OCI-M2 (cell line): ENCODE measurements around the gene FTCD.

Source experiments
- DNase-seq: peaks from one replicate; lab custom pipeline; 2025; ENCODE audit not compliant: unreplicated experiment; lab: John Stamatoyannopoulos, UW

The FTCD gene

GRCh38 chr21:46094401-46095082 lies 60.8 kb downstream of the FTCD start:
- no peak for DNase-seq

GRCh38 chr21:46093668-46094400 lies 61.5 kb downstream of the FTCD start:
- no peak for DNase-seq

- no peak for DNase-seq
Measured at GRCh38 chr21:46092811-46093667, 62.3 kb downstream of the FTCD start.

- no peak for DNase-seq
Measured at GRCh38 chr21:46092026-46092764, 63.2 kb downstream of the FTCD start.

GRCh38 chr21:46091631-46092025 lies 63.8 kb downstream of the FTCD start:
- no peak for DNase-seq

GRCh38 chr21:46091118-46091517 lies 64.3 kb downstream of the FTCD start:
- DNase-seq, result no peak

- DNase-seq, result no peak
Measured at GRCh38 chr21:46089285-46089684, 66.1 kb downstream of the FTCD start.

GRCh38 chr21:46088189-46088588 lies 67.2 kb downstream of the FTCD start:
- DNase-seq, result no peak

GRCh38 chr21:46087641-46088040 lies 67.7 kb downstream of the FTCD start:
- DNase-seq, result no peak
